ENCODE results near the gene NUP42. TPM values are rescaled to one million over a fixed set of nuclear protein-coding genes. Genes with fewer than 3 reads are reported as not detected.

Gene NUP42
- total and polyA plus RNA-seq, 2 of the 13 experiments (the other 11 are each of a cell fraction or from before 2014, with no cell fraction given), result 32.0 to 51.5 TPM

DNA sequence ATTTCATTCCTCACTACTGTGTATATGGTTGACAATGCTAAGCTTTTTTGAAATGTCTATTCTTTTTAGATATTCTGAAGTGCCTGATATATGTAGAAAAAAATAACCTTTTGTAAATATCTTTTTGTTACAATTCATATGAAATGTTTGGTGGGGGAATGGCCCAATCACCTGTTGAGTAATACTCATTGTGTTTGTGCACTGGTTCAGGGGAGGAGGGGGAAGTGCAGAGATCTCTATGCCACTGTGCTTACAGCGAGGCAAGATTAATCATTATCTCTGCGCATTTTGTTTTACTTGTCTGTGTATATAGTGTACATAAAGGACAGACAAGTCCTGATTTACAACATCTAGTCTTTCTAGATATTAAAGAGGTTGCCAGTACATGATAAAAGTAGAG is 25.2 kb downstream of the NUP42 start (continued):
- TF ChIP-seq, protein P1, sequence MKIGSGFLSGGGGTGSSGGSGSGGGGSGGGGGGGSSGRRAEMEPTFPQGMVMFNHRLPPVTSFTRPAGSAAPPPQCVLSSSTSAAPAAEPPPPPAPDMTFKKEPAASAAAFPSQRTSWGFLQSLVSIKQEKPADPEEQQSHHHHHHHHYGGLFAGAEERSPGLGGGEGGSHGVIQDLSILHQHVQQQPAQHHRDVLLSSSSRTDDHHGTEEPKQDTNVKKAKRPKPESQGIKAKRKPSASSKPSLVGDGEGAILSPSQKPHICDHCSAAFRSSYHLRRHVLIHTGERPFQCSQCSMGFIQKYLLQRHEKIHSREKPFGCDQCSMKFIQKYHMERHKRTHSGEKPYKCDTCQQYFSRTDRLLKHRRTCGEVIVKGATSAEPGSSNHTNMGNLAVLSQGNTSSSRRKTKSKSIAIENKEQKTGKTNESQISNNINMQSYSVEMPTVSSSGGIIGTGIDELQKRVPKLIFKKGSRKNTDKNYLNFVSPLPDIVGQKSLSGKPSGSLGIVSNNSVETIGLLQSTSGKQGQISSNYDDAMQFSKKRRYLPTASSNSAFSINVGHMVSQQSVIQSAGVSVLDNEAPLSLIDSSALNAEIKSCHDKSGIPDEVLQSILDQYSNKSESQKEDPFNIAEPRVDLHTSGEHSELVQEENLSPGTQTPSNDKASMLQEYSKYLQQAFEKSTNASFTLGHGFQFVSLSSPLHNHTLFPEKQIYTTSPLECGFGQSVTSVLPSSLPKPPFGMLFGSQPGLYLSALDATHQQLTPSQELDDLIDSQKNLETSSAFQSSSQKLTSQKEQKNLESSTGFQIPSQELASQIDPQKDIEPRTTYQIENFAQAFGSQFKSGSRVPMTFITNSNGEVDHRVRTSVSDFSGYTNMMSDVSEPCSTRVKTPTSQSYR (CRISPR knock-in tag; IDR thresholded peaks at IDR 0.05; ENCODE audit: borderline replicate concordance), result peak; percentile 83
- TF ChIP-seq STAG1 (CRISPR knock-in tag; IDR thresholded peaks at IDR 0.05) (no peak), SOX13 (IDR thresholded peaks at IDR 0.05) (no peak), SOX13 (CRISPR knock-in tag; conservative IDR thresholded peaks at IDR 0.05 in 1 of 2, IDR thresholded peaks at IDR 0.05 in 1 of 2) (peak in 1 of 2 experiments; percentile 82; a peak in 2 of 4 replicates), RBM22 (optimal IDR thresholded peaks at IDR 0.05; ENCODE audit: low read length) (no peak), ZNF788 (CRISPR knock-in tag; IDR thresholded peaks at IDR 0.05; ENCODE audit: borderline replicate concordance) (no peak)
- TF ChIP-seq, protein P2, sequence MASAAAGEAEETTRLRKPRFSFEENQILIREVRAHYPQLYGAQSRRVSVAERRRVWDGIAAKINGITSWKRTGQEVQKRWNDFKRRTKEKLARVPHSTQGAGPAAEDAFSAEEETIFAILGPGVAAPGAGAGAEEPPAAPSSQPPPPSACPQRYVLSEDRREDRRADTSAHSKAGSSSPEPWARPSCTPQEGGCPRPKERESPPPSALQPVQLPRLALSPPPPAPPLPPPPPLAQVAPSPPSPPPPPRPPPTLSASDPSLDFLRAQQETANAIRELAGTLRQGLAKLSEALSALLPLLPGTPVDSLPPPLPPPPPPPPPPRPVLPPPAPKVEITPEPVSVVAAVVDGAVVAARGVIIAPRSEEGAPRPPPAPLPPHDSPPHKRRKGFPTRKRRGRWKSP (CRISPR knock-in tag; IDR thresholded peaks at IDR 0.05), result no peak
- TF ChIP-seq, protein P3, sequence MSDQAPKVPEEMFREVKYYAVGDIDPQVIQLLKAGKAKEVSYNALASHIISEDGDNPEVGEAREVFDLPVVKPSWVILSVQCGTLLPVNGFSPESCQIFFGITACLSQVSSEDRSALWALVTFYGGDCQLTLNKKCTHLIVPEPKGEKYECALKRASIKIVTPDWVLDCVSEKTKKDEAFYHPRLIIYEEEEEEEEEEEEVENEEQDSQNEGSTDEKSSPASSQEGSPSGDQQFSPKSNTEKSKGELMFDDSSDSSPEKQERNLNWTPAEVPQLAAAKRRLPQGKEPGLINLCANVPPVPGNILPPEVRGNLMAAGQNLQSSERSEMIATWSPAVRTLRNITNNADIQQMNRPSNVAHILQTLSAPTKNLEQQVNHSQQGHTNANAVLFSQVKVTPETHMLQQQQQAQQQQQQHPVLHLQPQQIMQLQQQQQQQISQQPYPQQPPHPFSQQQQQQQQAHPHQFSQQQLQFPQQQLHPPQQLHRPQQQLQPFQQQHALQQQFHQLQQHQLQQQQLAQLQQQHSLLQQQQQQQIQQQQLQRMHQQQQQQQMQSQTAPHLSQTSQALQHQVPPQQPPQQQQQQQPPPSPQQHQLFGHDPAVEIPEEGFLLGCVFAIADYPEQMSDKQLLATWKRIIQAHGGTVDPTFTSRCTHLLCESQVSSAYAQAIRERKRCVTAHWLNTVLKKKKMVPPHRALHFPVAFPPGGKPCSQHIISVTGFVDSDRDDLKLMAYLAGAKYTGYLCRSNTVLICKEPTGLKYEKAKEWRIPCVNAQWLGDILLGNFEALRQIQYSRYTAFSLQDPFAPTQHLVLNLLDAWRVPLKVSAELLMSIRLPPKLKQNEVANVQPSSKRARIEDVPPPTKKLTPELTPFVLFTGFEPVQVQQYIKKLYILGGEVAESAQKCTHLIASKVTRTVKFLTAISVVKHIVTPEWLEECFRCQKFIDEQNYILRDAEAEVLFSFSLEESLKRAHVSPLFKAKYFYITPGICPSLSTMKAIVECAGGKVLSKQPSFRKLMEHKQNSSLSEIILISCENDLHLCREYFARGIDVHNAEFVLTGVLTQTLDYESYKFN (CRISPR knock-in tag; conservative IDR thresholded peaks at IDR 0.05), result peak; percentile 53

Measured in HepG2 (cell line).